K562 treated with DMSO at 1 percent for 24 hours (cell line): ENCODE data around the gene KCNJ11. TPM values are rescaled to one million over a fixed set of nuclear protein-coding genes. Genes with fewer than 3 reads are reported as not detected.

Source experiments
- total RNA-seq: library from RNA; unstranded; fragments of 300-600 nt; gene quantifications from 2 replicates; pipeline ENCODE4 v1.2.3, GENCODE V29; 2022; ENCODE audit warnings: low read depth; ENCODE audit not compliant: insufficient read depth

Gene KCNJ11
- 2.3 and 2.5 TPM in 2 replicates for total RNA-seq

GRCh38 chr11:17388609-17389210 is at the start of gene KCNJ11:
Gene KCNJ11, minus strand, starts transcription at chr11:17388659. Its CDS starts 568 bp downstream, at chr11:17388091.

GRCh38 chr11:17351510-17352176 is 36.8 kb downstream of the KCNJ11 start, which contains the start of gene NCR3LG1:
Gene NCR3LG1, plus strand, starts transcription at chr11:17351800. Its CDS starts 170 bp downstream, at chr11:17351970.

Other genes with a start within 250 kb of the KCNJ11 start
- gene PIK3C2A, start 180.7 kb downstream of the KCNJ11 start, total RNA-seq = 6.0 and 8.4 TPM in 2 replicates
- 106 and 109 TPM in 2 replicates for gene NUCB2, start 111.9 kb downstream of the KCNJ11 start, total RNA-seq
- gene NCR3LG1, start 36.9 kb downstream of the KCNJ11 start, total RNA-seq = 4.6 and 5.5 TPM in 2 replicates
- gene ABCC8, start 88.2 kb upstream of the KCNJ11 start, total RNA-seq = 0.32 TPM in 1 of 2 replicates, not detected in the other
- not detected in 2 replicates for gene USH1C, start 155.8 kb upstream of the KCNJ11 start, total RNA-seq
- not detected in 2 replicates for gene OTOG, start 158.6 kb upstream of the KCNJ11 start, total RNA-seq